Lower leg skin (tissue), 3 donors: Measurements from ENCODE around the gene NLRC3.

Experiments
- POLR2A ChIP-seq, 2 donors: fragments of 450-650 bp; IDR thresholded peaks; one replicate each; pipeline ENCODE4 v1.6.1; 2016 to 2017; ENCODE audit warnings: antibody characterized with exemption in 2 of 2, mild to moderate bottlenecking in 1 of 2, moderate library complexity in 1 of 2
- TF ChIP-seq, protein P1 (sequence below), 3 donors: fragments of 450-650 bp; IDR thresholded peaks; one replicate each; pipeline ENCODE4 v1.5.1; 2016; ENCODE audit warnings: antibody characterized with exemption in 3 of 3, mild to moderate bottlenecking in 3 of 3, moderate library complexity in 2 of 3

DNA sequence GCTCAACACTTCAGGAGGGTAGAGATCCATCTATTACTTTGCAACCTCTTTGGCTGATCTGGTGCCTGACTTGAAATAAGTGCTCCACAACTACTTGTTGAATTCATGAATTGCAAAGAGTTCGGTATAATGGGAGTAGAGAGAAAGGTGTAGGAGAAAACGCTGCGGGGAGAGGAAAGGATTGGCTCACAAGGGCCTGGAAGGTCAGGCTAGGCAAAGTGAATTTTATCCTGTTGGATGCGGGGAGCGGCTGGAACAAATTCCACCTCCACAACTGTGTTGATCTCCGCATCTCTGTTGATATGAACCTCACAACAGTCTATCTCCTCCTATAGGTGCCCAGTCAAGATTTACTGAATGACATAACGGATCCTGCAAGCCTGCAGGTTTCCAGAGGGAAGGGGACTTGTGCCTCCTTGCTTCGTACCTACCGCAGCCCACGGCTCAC lies 33.5 kb upstream of the NLRC3 start:
- TF ChIP-seq, protein P1, sequence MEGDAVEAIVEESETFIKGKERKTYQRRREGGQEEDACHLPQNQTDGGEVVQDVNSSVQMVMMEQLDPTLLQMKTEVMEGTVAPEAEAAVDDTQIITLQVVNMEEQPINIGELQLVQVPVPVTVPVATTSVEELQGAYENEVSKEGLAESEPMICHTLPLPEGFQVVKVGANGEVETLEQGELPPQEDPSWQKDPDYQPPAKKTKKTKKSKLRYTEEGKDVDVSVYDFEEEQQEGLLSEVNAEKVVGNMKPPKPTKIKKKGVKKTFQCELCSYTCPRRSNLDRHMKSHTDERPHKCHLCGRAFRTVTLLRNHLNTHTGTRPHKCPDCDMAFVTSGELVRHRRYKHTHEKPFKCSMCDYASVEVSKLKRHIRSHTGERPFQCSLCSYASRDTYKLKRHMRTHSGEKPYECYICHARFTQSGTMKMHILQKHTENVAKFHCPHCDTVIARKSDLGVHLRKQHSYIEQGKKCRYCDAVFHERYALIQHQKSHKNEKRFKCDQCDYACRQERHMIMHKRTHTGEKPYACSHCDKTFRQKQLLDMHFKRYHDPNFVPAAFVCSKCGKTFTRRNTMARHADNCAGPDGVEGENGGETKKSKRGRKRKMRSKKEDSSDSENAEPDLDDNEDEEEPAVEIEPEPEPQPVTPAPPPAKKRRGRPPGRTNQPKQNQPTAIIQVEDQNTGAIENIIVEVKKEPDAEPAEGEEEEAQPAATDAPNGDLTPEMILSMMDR (IDR thresholded peaks at IDR 0.05): no peak
- TF ChIP-seq POLR2A (IDR thresholded peaks at IDR 0.05): no peak
